Bronchial epithelial cell (primary cell): ENCODE data around the gene KCP. TPM values are rescaled to one million over a fixed set of nuclear protein-coding genes. Genes with fewer than 3 reads are reported as not detected.

Experiments
- DNase-seq: peaks from one replicate; pipeline ENCODE4 v3.0.0-alpha.2; 2010; ENCODE audit warnings: low read depth
- FAIRE-seq: peaks from 2 replicates; lab custom pipeline; 2011; peaks lifted over from hg19 to GRCh38; lab: Jason Lieb, UNC
- H3K27me3 ChIP-seq: 2 replicates; pipeline ENCODE4 v1.5.1; 2011; ENCODE audit warnings: low read length; ENCODE audit not compliant: control insufficient read depth, insufficient read depth
- H3K36me3 ChIP-seq: 2 replicates; pipeline ENCODE4 v1.5.1; 2011; ENCODE audit warnings: low read length; ENCODE audit not compliant: control insufficient read depth, insufficient read depth
- H3K4me3 ChIP-seq: 2 replicates; pipeline ENCODE4 v1.5.1; 2011; ENCODE audit warnings: mild to moderate bottlenecking, low read depth, low read length, control low read depth
- total RNA-seq: library from RNA; depleted of rRNA; stranded (reverse); fragments of >200 nt; gene quantifications from 2 replicates; pipeline ENCODE4 v1.2.1, GENCODE V29; 2014
- TF ChIP-seq, protein P1 (sequence below): IDR thresholded peaks from 2 replicates; pipeline ENCODE4 v1.5.1; 2011; ENCODE audit warnings: mild to moderate bottlenecking, moderate library complexity, low read length, control low read depth, inconsistent platforms; ENCODE audit not compliant: insufficient read depth, severe bottlenecking

KCP gene
- total RNA-seq, 1 donor from 2014 or later: 0.53 TPM

DNA sequence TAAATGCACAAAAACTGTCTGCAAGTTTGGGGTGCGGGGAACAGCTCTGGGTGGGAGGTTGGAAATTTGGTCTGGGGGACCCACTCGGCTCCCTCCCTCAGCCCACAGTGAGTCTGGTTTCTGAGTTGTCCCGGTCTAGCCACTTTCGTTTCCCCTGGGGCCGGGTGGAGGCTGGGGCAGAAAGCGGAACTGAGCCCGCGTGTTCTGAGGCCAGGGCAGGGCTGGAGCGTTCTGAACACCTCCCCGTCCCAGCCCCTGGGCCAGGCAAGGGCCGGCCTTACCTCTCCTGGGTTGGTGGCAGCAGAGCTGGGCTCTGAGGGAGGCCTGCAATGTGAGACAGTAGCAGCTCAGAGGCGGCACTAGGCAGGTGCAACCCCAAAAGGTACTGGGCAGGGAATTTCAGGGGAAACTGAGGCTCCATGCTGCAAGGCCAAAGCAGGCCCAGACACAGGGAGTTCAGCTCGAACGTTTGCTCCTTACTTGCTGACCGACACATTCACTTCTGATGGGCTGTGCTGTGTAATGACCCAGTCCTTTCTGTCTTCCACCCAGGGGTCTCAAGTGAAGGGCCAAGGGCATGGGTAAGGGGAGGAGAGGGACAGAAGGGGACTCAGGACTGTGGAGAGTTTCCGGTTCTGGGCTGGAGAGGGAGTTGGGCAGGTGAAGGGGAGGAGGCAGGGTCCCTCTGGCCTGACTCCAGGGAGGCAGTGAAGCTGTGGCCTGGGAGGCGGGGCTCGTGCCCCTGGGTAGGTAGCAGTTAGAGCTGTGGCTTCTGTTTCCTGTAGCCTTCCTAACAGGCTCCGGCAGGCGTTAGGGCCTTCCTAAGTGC, 30.2 kb upstream of the KCP start:
- TF ChIP-seq, protein P1, sequence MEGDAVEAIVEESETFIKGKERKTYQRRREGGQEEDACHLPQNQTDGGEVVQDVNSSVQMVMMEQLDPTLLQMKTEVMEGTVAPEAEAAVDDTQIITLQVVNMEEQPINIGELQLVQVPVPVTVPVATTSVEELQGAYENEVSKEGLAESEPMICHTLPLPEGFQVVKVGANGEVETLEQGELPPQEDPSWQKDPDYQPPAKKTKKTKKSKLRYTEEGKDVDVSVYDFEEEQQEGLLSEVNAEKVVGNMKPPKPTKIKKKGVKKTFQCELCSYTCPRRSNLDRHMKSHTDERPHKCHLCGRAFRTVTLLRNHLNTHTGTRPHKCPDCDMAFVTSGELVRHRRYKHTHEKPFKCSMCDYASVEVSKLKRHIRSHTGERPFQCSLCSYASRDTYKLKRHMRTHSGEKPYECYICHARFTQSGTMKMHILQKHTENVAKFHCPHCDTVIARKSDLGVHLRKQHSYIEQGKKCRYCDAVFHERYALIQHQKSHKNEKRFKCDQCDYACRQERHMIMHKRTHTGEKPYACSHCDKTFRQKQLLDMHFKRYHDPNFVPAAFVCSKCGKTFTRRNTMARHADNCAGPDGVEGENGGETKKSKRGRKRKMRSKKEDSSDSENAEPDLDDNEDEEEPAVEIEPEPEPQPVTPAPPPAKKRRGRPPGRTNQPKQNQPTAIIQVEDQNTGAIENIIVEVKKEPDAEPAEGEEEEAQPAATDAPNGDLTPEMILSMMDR: no peak
- no peak for FAIRE-seq
- Histone ChIP-seq H3K27me3 (no peaks in the 10 kb centered on the region), H3K36me3 (no peaks in the 10 kb centered on the region), H3K4me3 (no peak overlapping the region)
- DNase-seq: no peak

- Histone ChIP-seq H3K4me3 (no peak overlapping the region), H3K27me3 (no peaks in the 10 kb centered on the region)
- no peak for FAIRE-seq
These were observed 29.4 kb upstream of the KCP start for GRCh38 chr7:128939861-128940410.

GRCh38 chr7:128939075-128939860, 28.8 kb upstream of the KCP start:
- no peak for FAIRE-seq

More at GRCh38 chr7:128939861-128940410, 29.4 kb upstream of the KCP start:
- TF ChIP-seq, protein P1: no peak
- H3K36me3 ChIP-seq: no peaks in the 10 kb centered on the region
- DNase-seq: no peak

GRCh38 chr7:128938544-128939074, 28.1 kb upstream of the KCP start:
- Histone ChIP-seq H3K36me3 (no peaks in the 10 kb centered on the region), H3K27me3 (no peaks in the 10 kb centered on the region), H3K4me3 (peak overlapping the region; percentile 64)
- TF ChIP-seq, protein P1: no peak
- FAIRE-seq (no peak), DNase-seq (no peak)

More at GRCh38 chr7:128939075-128939860, 28.8 kb upstream of the KCP start:
- TF ChIP-seq, protein P1: no peak
- DNase-seq: no peak
- Histone ChIP-seq H3K36me3 (no peaks in the 10 kb centered on the region), H3K4me3 (no peak overlapping the region), H3K27me3 (no peaks in the 10 kb centered on the region)

GRCh38 chr7:128937647-128938543, 27.4 kb upstream of the KCP start, which contains the start of gene IRF5:
Gene IRF5, plus strand, starts transcription at chr7:128937927. Its CDS starts 4,155 bp downstream, at chr7:128942082.
- H3K4me3 ChIP-seq: peak within 1 kb of the TSS; percentile 64
- no peaks in the 10 kb centered on the region for H3K27me3 ChIP-seq
- H3K36me3 ChIP-seq: no peaks in the 10 kb centered on the region
- TF ChIP-seq, protein P1: no peak
- FAIRE-seq (no peak), DNase-seq (peak; percentile 21)
